Measurements from ENCODE around the gene ATP2B1. TPM values are rescaled to one million over a fixed set of nuclear protein-coding genes. Genes with fewer than 3 reads are reported as not detected.

ATP2B1 gene
- total RNA-seq, 2 donors from 2014 or later: 16.4 to 80.3 TPM

DNA sequence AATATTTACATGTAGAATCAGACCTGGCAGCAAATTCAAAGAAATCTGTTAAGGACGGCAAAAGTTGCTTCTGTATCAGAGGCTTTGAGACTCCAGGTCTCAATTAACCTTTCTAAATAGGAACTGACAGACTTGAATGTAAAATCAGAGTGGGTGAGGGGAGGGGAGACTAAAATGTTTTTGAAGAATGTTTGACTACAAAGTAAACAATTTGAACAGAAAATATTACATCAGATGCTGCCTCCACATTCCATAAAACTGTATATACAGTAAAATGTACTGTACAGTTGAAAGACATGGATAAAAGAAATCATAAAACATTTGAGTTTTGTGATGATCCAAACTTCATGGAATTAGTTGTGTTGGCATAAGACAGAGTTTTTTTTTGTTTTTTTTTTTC lies 133.3 kb downstream of the ATP2B1 start:
- H3K9me3 ChIP-seq: no peaks in the 10 kb centered on the region
- no peaks in the 10 kb centered on the region for H3K4me1 ChIP-seq (replicated peaks)
- 45% methylated on average over 1 of the region's 1 CpG for WGBS
- no peak for DNase-seq (ENCODE audit: low spot score)
- intact Hi-C loops (cut with DNase I): no loop called here
- no peaks in the 10 kb centered on the region for H3K36me3 ChIP-seq
- H3K4me3 ChIP-seq: no peak overlapping the region
- H3K27me3 ChIP-seq (replicated peaks; ENCODE audit: insufficient read depth): no peaks in the 10 kb centered on the region
- TF ChIP-seq POLR2AphosphoS5 (IDR thresholded peaks at IDR 0.05): no peak
- TF ChIP-seq, protein P1, sequence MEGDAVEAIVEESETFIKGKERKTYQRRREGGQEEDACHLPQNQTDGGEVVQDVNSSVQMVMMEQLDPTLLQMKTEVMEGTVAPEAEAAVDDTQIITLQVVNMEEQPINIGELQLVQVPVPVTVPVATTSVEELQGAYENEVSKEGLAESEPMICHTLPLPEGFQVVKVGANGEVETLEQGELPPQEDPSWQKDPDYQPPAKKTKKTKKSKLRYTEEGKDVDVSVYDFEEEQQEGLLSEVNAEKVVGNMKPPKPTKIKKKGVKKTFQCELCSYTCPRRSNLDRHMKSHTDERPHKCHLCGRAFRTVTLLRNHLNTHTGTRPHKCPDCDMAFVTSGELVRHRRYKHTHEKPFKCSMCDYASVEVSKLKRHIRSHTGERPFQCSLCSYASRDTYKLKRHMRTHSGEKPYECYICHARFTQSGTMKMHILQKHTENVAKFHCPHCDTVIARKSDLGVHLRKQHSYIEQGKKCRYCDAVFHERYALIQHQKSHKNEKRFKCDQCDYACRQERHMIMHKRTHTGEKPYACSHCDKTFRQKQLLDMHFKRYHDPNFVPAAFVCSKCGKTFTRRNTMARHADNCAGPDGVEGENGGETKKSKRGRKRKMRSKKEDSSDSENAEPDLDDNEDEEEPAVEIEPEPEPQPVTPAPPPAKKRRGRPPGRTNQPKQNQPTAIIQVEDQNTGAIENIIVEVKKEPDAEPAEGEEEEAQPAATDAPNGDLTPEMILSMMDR (IDR thresholded peaks at IDR 0.05): no peak
- H3K27ac ChIP-seq: no peak overlapping the region

GRCh38 chr12:89574736-89575208 lies 133.9 kb downstream of the ATP2B1 start:
- DNase-seq (ENCODE audit: low spot score): no peak
- no peak overlapping the region for H3K27ac ChIP-seq
- no peaks in the 10 kb centered on the region for H3K4me1 ChIP-seq (replicated peaks)
- H3K27me3 ChIP-seq (replicated peaks; ENCODE audit: insufficient read depth): no peaks in the 10 kb centered on the region
- WGBS: 34% methylated on average over 2 of the region's 2 CpGs
- no peaks in the 10 kb centered on the region for H3K9me3 ChIP-seq
- intact Hi-C loops (cut with DNase I): no loop called here
- H3K36me3 ChIP-seq: no peaks in the 10 kb centered on the region
- TF ChIP-seq, protein P1 (IDR thresholded peaks at IDR 0.05): no peak
- TF ChIP-seq POLR2A (IDR thresholded peaks at IDR 0.05) (no peak), POLR2AphosphoS5 (IDR thresholded peaks at IDR 0.05) (no peak)
- H3K4me3 ChIP-seq: no peak overlapping the region

DNA sequence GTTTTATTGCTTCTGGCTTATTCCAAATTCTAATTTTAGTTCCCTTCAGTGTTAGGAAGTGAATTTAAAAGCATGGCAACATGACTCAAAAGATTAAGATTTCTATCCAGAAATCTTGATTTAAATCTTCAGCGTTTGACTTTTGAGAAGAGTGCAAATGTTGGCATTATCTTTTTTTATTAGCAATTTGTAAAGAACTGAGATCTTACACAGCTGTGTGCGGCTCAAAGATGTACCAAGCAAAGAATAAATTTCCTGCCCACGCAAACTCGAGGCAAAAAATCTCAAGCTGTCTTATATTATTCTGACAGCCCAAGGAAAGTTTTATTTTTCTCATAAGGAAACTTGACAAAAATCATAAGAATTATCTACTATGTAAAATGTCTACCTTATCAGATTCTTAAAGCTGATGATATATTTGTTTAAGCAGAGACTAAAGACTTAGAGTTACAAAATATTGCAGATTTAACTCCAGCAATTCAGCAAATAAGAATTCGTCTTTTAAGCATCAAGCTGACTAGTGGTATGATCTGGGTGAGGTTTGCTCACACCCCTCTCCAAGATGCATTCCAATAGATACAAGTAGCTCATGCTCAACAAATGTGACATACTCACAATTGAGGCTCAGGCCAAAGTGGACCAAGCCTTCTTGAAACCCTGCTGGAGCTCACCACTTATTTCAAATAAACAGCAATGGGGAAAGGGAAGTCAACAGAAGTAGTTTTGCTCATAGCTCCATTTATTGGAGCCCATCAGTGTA lies 135.4 kb downstream of the ATP2B1 start:
- Histone ChIP-seq H3K4me3 (no peak overlapping the region), H3K9me3 (no peaks in the 10 kb centered on the region), H3K27ac (no peak overlapping the region), H3K36me3 (no peaks in the 10 kb centered on the region), H3K4me1 (replicated peaks) (no peaks in the 10 kb centered on the region), H3K27me3 (replicated peaks; ENCODE audit: insufficient read depth) (no peaks in the 10 kb centered on the region)
- TF ChIP-seq POLR2AphosphoS5 (IDR thresholded peaks at IDR 0.05): no peak
- no peak for TF ChIP-seq POLR2A (IDR thresholded peaks at IDR 0.05)
- TF ChIP-seq, protein P1 (IDR thresholded peaks at IDR 0.05): no peak
- intact Hi-C loops (cut with DNase I): no loop called here
- WGBS: 66% methylated on average over 5 of the region's 5 CpGs
- DNase-seq (ENCODE audit: low spot score): no peak

DNA sequence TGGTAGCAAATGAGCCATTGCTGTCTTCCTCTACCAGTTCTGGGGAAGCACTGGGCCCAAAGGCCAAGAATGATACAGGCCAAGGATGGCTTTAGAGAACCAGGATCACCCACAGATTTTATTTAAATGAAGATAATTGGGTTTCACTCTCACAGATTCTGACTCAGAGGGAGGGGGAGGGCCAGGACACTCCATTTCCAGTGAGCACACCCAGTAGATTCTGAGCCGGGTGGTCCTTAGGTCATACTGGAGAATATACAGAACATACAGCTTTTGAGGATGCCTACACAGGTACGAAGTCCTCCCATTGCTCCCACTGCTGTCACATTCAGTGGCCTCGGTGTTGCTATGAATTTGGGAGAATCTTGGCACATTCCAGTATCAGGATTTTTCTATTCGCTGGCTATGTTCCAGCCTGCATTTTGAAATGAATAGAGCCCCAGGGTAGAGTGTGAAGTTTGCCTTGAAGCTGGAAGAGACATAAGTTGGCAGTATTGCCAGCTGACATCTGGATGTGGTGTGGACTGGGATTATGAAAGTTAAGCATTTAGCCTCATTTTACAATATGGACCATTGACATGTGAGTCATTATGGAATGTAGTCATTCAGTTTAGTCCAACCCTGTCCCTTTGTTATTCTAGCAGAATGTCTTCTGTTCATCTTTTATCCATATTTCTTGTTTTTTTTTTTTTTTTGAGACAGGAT lies 137.0 kb downstream of the ATP2B1 start:
- WGBS: 92% methylated on average over 4 of the region's 4 CpGs
- no peaks in the 10 kb centered on the region for H3K27me3 ChIP-seq (replicated peaks; ENCODE audit: insufficient read depth)
- intact Hi-C loops (cut with DNase I): no loop called here
- H3K27ac ChIP-seq: no peak overlapping the region
- no peaks in the 10 kb centered on the region for H3K9me3 ChIP-seq
- no peak for DNase-seq (ENCODE audit: low spot score)
- no peaks in the 10 kb centered on the region for H3K4me1 ChIP-seq (replicated peaks)
- TF ChIP-seq POLR2A (IDR thresholded peaks at IDR 0.05) (no peak), POLR2AphosphoS5 (IDR thresholded peaks at IDR 0.05) (no peak)
- TF ChIP-seq, protein P1 (IDR thresholded peaks at IDR 0.05): no peak
- H3K36me3 ChIP-seq: no peaks in the 10 kb centered on the region
- no peak overlapping the region for H3K4me3 ChIP-seq
